ENCODE results near the gene WFDC5.
"Not testable (repeated sequence)": the region's sequence is repeated elsewhere in the genome, so short reads cannot be mapped to it uniquely, and the experiment has no call there.

Gene WFDC5

DNA sequence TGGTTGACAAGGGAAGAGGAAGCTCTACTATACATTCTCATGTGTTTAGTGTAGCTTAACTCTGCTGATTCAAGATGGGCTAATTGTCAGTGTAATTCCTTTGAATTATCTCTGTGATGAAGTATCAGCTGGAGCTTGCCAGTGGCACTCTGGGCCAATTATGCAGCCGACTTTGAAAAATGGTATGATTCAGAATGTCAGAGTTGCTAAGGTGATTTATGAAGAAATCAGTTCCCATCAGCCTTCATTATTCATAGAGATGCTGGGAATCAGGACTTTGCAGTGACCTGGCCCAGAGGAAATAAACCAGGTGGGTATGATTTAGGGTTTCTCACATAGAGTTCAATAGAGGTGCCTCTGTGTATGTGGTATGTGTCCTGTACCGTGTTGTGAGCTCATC, 47.4 kb downstream of the WFDC5 start:
- H3K4me2 ChIP-seq (ENCODE audit: low read length), result no peak overlapping the region
- H3K9ac ChIP-seq (ENCODE audit: low read depth, low read length), result no peak overlapping the region
- H3K36me3 ChIP-seq (ENCODE audit: insufficient read depth, low read length), result peaks cover 7% of the 10 kb centered on the region
- H3K27me3 ChIP-seq (ENCODE audit: control insufficient read depth, insufficient read depth, low read length), result no peaks in the 10 kb centered on the region
- no peaks in the 10 kb centered on the region for H3K9me3 ChIP-seq (replicated peaks; ENCODE audit: low read length)
- no peak overlapping the region for H3K4me3 ChIP-seq (ENCODE audit: low read length)
- peaks cover 14% of the 10 kb centered on the region for H3K4me1 ChIP-seq (ENCODE audit: control insufficient read depth, insufficient read depth, low read length)

DNA sequence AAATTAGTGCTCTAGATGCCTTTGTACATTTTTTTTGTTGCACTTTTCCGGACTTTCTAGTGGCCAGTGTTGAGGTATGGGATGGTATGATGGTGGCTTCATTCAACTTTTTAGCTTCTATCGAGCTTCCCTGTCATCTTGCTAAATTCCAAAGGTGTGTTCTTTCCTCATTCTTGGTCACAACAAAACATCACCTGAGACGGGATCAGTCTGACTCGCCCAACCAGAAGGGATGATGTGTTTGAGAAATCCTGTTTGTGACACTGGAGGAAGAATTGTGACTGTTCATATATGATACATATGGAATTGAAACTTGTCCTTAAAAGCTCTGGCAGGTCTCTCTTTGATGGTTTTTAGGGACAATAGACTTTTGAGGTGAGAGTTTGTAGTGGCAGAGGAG, 47.9 kb downstream of the WFDC5 start:
- H3K4me3 ChIP-seq (ENCODE audit: low read length), result no peak overlapping the region
- H3K27me3 ChIP-seq (ENCODE audit: control insufficient read depth, insufficient read depth, low read length), result no peaks in the 10 kb centered on the region
- H3K36me3 ChIP-seq (ENCODE audit: insufficient read depth, low read length), result peaks cover 7% of the 10 kb centered on the region
- peaks cover 16% of the 10 kb centered on the region for H3K4me1 ChIP-seq (ENCODE audit: control insufficient read depth, insufficient read depth, low read length)
- no peak overlapping the region for H3K4me2 ChIP-seq (ENCODE audit: low read length)
- no peaks in the 10 kb centered on the region for H3K9me3 ChIP-seq (replicated peaks; ENCODE audit: low read length)
- H3K9ac ChIP-seq (ENCODE audit: low read depth, low read length), result no peak overlapping the region

DNA sequence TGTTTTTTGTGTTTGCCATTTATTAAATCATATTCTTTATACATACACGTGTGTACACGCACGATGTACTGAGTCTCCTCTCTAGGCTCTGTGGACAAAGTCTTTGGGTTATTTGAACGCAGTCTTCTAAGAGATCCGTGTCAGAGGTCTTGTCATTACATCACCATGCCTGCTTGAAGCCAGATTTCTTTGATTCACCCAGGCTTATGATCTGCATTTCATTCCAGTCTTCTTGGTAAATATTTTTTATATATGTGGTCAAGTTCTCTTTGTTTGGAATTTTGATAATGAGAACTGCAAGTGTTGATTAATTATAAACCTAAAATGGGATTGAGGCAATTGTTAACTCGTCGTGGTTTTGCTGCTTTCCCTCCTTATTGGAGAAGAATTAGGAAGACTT, 48.6 kb downstream of the WFDC5 start:
- no peaks in the 10 kb centered on the region for H3K9me3 ChIP-seq (replicated peaks; ENCODE audit: low read length)
- peaks cover 7% of the 10 kb centered on the region for H3K36me3 ChIP-seq (ENCODE audit: insufficient read depth, low read length)
- no peaks in the 10 kb centered on the region for H3K27me3 ChIP-seq (ENCODE audit: control insufficient read depth, insufficient read depth, low read length)
- no peak overlapping the region for H3K4me2 ChIP-seq (ENCODE audit: low read length)
- H3K9ac ChIP-seq (ENCODE audit: low read depth, low read length), result no peak overlapping the region
- H3K4me3 ChIP-seq (ENCODE audit: low read length), result no peak overlapping the region
- H3K4me1 ChIP-seq (ENCODE audit: control insufficient read depth, insufficient read depth, low read length), result peaks cover 22% of the 10 kb centered on the region

DNA sequence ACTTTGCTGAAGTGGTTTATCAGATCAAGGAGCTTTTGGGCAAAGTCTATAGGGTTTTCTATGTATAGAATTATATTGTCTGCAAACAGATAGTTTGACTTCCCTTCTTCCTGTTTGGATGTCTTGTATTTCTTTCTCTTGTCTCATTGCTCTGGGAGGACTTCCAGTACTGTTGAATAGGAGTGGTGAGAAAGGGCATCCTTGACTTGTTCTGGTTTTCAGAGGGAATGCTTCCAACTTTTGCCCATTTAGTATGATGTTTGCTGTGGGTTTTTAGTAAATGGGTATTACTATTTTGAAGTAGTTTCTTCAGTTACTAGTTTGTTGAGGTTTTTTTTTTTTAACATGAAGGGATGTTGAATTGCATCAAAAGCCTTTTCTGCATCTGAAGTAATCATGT, 50.2 kb downstream of the WFDC5 start:
- no peak overlapping the region for H3K4me3 ChIP-seq (ENCODE audit: low read length)
- H3K4me1 ChIP-seq (ENCODE audit: control insufficient read depth, insufficient read depth, low read length), result peaks cover 29% of the 10 kb centered on the region
- H3K9ac ChIP-seq (ENCODE audit: low read depth, low read length), result no peak overlapping the region
- no peaks in the 10 kb centered on the region for H3K9me3 ChIP-seq (replicated peaks; ENCODE audit: low read length)
- no peaks in the 10 kb centered on the region for H3K27me3 ChIP-seq (ENCODE audit: control insufficient read depth, insufficient read depth, low read length)
- H3K36me3 ChIP-seq (ENCODE audit: insufficient read depth, low read length), result peaks cover 7% of the 10 kb centered on the region
- H3K4me2 ChIP-seq (ENCODE audit: low read length), result no peak overlapping the region

- H3K4me1 ChIP-seq (ENCODE audit: control insufficient read depth, insufficient read depth, low read length), result peaks cover 38% of the 10 kb centered on the region
- H3K36me3 ChIP-seq (ENCODE audit: insufficient read depth, low read length), result not testable (repeated sequence)
These were observed 51.9 kb downstream of the WFDC5 start for GRCh38 chr20:45063107-45063506.

GRCh38 chr20:45061244-45061643, 53.7 kb downstream of the WFDC5 start:
- H3K36me3 ChIP-seq (ENCODE audit: insufficient read depth, low read length), result peaks cover 4% of the 10 kb centered on the region

More at GRCh38 chr20:45063107-45063506, 51.9 kb downstream of the WFDC5 start:
- not testable (repeated sequence) for H3K9ac ChIP-seq (ENCODE audit: low read depth, low read length); H3K4me2 ChIP-seq (ENCODE audit: low read length); H3K4me3 ChIP-seq (ENCODE audit: low read length); H3K9me3 ChIP-seq (replicated peaks; ENCODE audit: low read length); H3K27me3 ChIP-seq (ENCODE audit: control insufficient read depth, insufficient read depth, low read length)

GRCh38 chr20:45060294-45060693, 54.7 kb downstream of the WFDC5 start:
- Histone ChIP-seq H3K9me3 (replicated peaks; ENCODE audit: low read length) (no peaks in the 10 kb centered on the region), H3K27me3 (ENCODE audit: control insufficient read depth, insufficient read depth, low read length) (no peaks in the 10 kb centered on the region), H3K4me2 (ENCODE audit: low read length) (peak overlapping the region; percentile 53), H3K4me3 (ENCODE audit: low read length) (peak overlapping the region; percentile 18), H3K36me3 (ENCODE audit: insufficient read depth, low read length) (peaks cover 4% of the 10 kb centered on the region), H3K9ac (ENCODE audit: low read depth, low read length) (no peak overlapping the region), H3K4me1 (ENCODE audit: control insufficient read depth, insufficient read depth, low read length) (peaks cover 39% of the 10 kb centered on the region)

More at GRCh38 chr20:45061244-45061643, 53.7 kb downstream of the WFDC5 start:
- Histone ChIP-seq H3K9ac (ENCODE audit: low read depth, low read length) (peak overlapping the region; percentile 5), H3K4me3 (ENCODE audit: low read length) (peak overlapping the region; percentile 18), H3K4me2 (ENCODE audit: low read length) (peak overlapping the region; percentile 53), H3K9me3 (replicated peaks; ENCODE audit: low read length) (no peaks in the 10 kb centered on the region), H3K4me1 (ENCODE audit: control insufficient read depth, insufficient read depth, low read length) (peaks cover 38% of the 10 kb centered on the region), H3K27me3 (ENCODE audit: control insufficient read depth, insufficient read depth, low read length) (no peaks in the 10 kb centered on the region)

Measured in skeletal muscle satellite cell (primary cell).